HEK293 (cell line): ENCODE data around the gene TADA2B.

Source experiments
- CTCF ChIA-PET: fragments of 350-600 bp; formaldehyde crosslinking; extraction: SDS; loops from one replicate; lab custom pipeline; 2021; ENCODE audit warnings: antibody characterized with exemption; lab: Yijun Ruan, JAX
- POLR2A ChIA-PET: fragments of 300-600 bp; formaldehyde crosslinking; extraction: SDS; loops from one replicate; lab custom pipeline; 2020; ENCODE audit warnings: antibody characterized with exemption, inconsistent platforms; lab: Yijun Ruan, JAX
- H3K27ac ChIP-seq: fragments of 200-500 bp; sonication (Bioruptor generic); 2 replicates; pipeline ENCODE4 v1.5.1; 2014; ENCODE audit warnings: low read depth, low read length, control low read depth, inconsistent platforms; ENCODE audit errors: extremely low read depth
- H3K36me3 ChIP-seq, 2 experiments: fragments of 200-500 bp in 1 of 2; sonication (Bioruptor generic) in 1 of 2; 1 replicate in 1 of 2; 2 replicates in 1 of 2; pipeline ENCODE4 v1.5.1; 2014 to 2017; ENCODE audit warnings: inconsistent platforms in 2 of 2, low read length in 2 of 2; ENCODE audit not compliant: control insufficient read depth in 2 of 2, insufficient read depth in 1 of 2
- H3K4me1 ChIP-seq: fragments of 200-500 bp; sonication (Bioruptor generic); 2 replicates; pipeline ENCODE4 v1.5.1; 2014; ENCODE audit warnings: mild to moderate bottlenecking, low read length, inconsistent platforms; ENCODE audit not compliant: control insufficient read depth, insufficient read depth
- H3K4me3 ChIP-seq: 2 replicates; pipeline ENCODE4 v1.5.1; 2011; ENCODE audit warnings: low read depth, mild to moderate bottlenecking, control low read depth, low read length, moderate library complexity
- H3K9me3 ChIP-seq: fragments of 200-500 bp; sonication (Bioruptor generic); 2 replicates; pipeline ENCODE4 v1.5.1; 2014; ENCODE audit warnings: low read depth, low read length, inconsistent platforms; ENCODE audit not compliant: control insufficient read depth, insufficient read depth
- BCL11B ChIP-seq: fragments of 450-650 bp; formaldehyde crosslinking; IDR thresholded peaks from 2 replicates; pipeline ENCODE4 v1.5.1; 2016; ENCODE audit warnings: low read depth, missing biosample characterization, missing genetic modification characterization
- SCRT2 ChIP-seq: fragments of 450-650 bp; formaldehyde crosslinking; IDR thresholded peaks from 2 replicates; pipeline ENCODE4 v1.5.1; 2016; ENCODE audit warnings: missing biosample characterization, missing genetic modification characterization
- TCF7L2 ChIP-seq: IDR thresholded peaks from 2 replicates; pipeline ENCODE4 v1.6.1; 2011; ENCODE audit warnings: low read depth, mild to moderate bottlenecking, inconsistent platforms, low read length, moderate library complexity, borderline replicate concordance
- ZFHX2 ChIP-seq: fragments of 450-650 bp; formaldehyde crosslinking; conservative IDR thresholded peaks from 2 replicates; pipeline ENCODE4 v1.5.1; 2016; ENCODE audit warnings: missing biosample characterization, missing genetic modification characterization
- ZNF112 ChIP-seq: fragments of 450-650 bp; formaldehyde crosslinking; IDR thresholded peaks from 2 replicates; pipeline ENCODE4 v1.5.0; 2017; ENCODE audit warnings: missing biosample characterization, missing genetic modification characterization
- ZNF146 ChIP-seq: fragments of 450-650 bp; formaldehyde crosslinking; IDR thresholded peaks from 2 replicates; pipeline ENCODE4 v1.5.1; 2016; ENCODE audit warnings: missing biosample characterization, missing genetic modification characterization
- ZNF302 ChIP-seq: fragments of 450-650 bp; formaldehyde crosslinking; IDR thresholded peaks from 2 replicates; pipeline ENCODE4 v1.5.1; 2016; ENCODE audit warnings: missing biosample characterization, missing genetic modification characterization, low read depth
- ZNF433 ChIP-seq: fragments of 450-650 bp; formaldehyde crosslinking; IDR thresholded peaks from 2 replicates; pipeline ENCODE4 v1.5.1; 2016; ENCODE audit warnings: missing biosample characterization, missing genetic modification characterization, low read depth

TADA2B gene

GRCh38 chr4:7107166-7107905 lies 64.2 kb downstream of the TADA2B start:
- TF ChIP-seq TCF7L2 (no peak), ZNF302 (tag by site-specific recombination) (no peak), ZNF112 (tag by site-specific recombination) (no peak), ZNF433 (no peak), BCL11B (tag by site-specific recombination) (no peak), ZFHX2 (no peak), SCRT2 (tag by site-specific recombination) (no peak), ZNF146 (no peak)
- CTCF ChIA-PET: interaction anchor here (0.6 kb wide), 1 partner anchor 392 kb away, joined by 3 read pairs; the partner anchor contains the start of gene BLOC1S4
- H3K27ac ChIP-seq: no peak overlapping the region
- no peaks in the 10 kb centered on the region for H3K36me3 ChIP-seq
- no peaks in the 10 kb centered on the region for H3K9me3 ChIP-seq
- no peak overlapping the region for H3K4me3 ChIP-seq
- POLR2A ChIA-PET: no interaction called here
- H3K4me1 ChIP-seq: no peaks in the 10 kb centered on the region
